NT2/D1 (cell line): ENCODE data around the gene DRC7.

Experiments
- DNase-seq: peaks from one replicate; pipeline ENCODE4 v3.0.0-alpha.2; 2011; ENCODE audit warnings: low read depth, low spot score
- H3K27me3 ChIP-seq: 2 replicates; pipeline ENCODE4 v1.6.0; 2011; ENCODE audit warnings: mild to moderate bottlenecking; ENCODE audit not compliant: insufficient read length, insufficient read depth
- H3K36me3 ChIP-seq: 2 replicates; pipeline ENCODE4 v1.6.1; 2011; ENCODE audit warnings: mild to moderate bottlenecking, low read length, mixed read lengths; ENCODE audit not compliant: insufficient read depth, insufficient read length
- H3K4me1 ChIP-seq: 2 replicates; pipeline ENCODE4 v1.5.1; 2011; ENCODE audit not compliant: insufficient read depth, insufficient read length
- H3K4me3 ChIP-seq: 2 replicates; pipeline ENCODE4 v1.5.1; 2011; ENCODE audit warnings: low read depth; ENCODE audit not compliant: insufficient read length
- H3K9ac ChIP-seq: 2 replicates; pipeline ENCODE4 v1.6.0; 2011; ENCODE audit warnings: low read depth; ENCODE audit not compliant: insufficient read length
- H3K9me3 ChIP-seq: 2 replicates; pipeline ENCODE4 v1.5.1; 2011; ENCODE audit warnings: mild to moderate bottlenecking, low read length; ENCODE audit not compliant: insufficient read depth
- SUZ12 ChIP-seq: IDR thresholded peaks from 2 replicates; pipeline ENCODE4 v1.6.1; 2011; ENCODE audit not compliant: insufficient read length, insufficient read depth; ENCODE audit errors: extremely low read depth
- YY1 ChIP-seq: IDR thresholded peaks from 2 replicates; pipeline ENCODE4 v1.6.1; 2011; ENCODE audit not compliant: insufficient read length, insufficient read depth
- ZNF274 ChIP-seq: IDR thresholded peaks from 2 replicates; pipeline ENCODE4 v1.6.1; 2011; ENCODE audit warnings: mild to moderate bottlenecking, low read depth, low read length

DRC7 gene

DNA sequence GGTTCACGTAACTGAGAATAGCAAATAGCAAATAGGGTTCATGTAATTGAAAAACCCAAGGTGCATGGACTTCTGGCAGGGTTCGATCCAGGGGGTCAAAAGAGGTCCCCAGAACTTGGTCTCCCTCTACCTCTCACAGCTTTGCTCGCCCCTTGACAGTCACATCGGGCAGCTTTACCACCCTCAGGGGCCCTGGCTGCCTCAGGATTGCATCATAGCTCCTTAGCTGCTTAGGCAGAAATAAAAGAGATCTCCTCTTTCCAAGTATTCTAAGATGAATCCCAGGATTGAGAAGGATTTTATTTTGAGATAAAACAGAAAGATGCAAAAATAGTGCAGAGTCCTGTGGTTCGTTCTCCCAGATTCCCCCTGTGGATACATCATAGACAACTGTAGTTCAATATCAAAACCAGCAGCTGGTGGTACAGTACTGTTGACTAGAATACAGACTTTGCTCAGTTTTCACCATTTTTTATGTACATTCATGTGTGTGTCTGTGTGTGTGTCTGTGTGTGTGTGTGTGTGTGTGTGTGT, 13.7 kb upstream of the DRC7 start:
- DNase-seq: no peak
- no peak for TF ChIP-seq YY1
- no peak for TF ChIP-seq SUZ12
- TF ChIP-seq ZNF274: no peak

GRCh38 chr16:57681950-57682728, 12.5 kb upstream of the DRC7 start:
- H3K9me3 ChIP-seq: no peaks in the 10 kb centered on the region
- H3K4me3 ChIP-seq: no peak overlapping the region
- no peak for DNase-seq
- H3K27me3 ChIP-seq: no peaks in the 10 kb centered on the region
- peaks cover 17% of the 10 kb centered on the region for H3K4me1 ChIP-seq
- TF ChIP-seq ZNF274 (no peak), YY1 (no peak), SUZ12 (no peak)
- H3K36me3 ChIP-seq: no peaks in the 10 kb centered on the region
- H3K9ac ChIP-seq: no peak overlapping the region

More for the DNA sequence above, 13.7 kb upstream of the DRC7 start:
- H3K27me3 ChIP-seq: no peaks in the 10 kb centered on the region
- no peaks in the 10 kb centered on the region for H3K9me3 ChIP-seq
- H3K4me1 ChIP-seq: peaks cover 23% of the 10 kb centered on the region
- H3K4me3 ChIP-seq: no peak overlapping the region
- peak overlapping the region; percentile 3 for H3K9ac ChIP-seq
- no peaks in the 10 kb centered on the region for H3K36me3 ChIP-seq

DNA sequence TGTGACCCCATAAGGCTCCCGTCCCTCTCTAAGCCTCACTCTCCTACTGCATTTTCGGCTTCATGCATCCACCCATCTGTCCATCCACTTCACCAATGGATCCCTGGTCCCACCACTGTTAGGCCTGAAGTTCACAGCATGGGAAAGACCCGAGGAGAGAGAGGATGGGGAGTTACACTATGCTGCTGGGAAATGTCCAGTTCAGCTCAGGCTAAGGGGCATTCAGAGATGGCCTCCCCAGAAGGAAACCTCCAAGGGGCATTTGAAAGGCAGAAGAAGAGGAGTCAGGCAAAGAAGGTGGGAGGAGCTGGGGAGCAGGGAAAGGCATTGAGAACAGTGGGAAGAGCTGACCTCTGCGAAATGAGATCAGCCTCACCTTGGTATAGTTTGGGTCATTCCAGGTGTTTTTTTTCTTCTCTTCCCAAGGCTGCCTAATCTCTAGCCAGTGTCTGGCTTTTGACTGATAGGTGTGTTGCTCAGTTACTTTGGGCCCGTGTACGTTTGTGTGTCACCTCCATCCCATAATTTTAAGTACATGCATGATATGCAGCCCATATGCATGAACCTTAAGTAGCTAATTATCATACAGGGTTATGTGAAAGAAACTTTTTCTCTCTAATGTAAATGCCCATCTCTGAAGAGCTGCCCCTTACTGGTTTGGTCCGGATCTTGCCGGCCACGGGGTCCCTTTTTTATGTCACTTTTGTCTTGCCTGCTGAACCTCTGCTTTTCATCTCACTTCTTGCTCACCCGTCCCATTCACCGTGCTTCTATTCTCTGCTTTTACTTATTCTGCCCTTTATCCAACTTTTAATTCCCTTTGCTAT, 11.6 kb upstream of the DRC7 start:
- no peak for DNase-seq
- Histone ChIP-seq H3K27me3 (no peaks in the 10 kb centered on the region), H3K9me3 (no peaks in the 10 kb centered on the region), H3K4me1 (peaks cover 13% of the 10 kb centered on the region), H3K4me3 (no peak overlapping the region), H3K9ac (no peak overlapping the region), H3K36me3 (no peaks in the 10 kb centered on the region)
- no peak for TF ChIP-seq SUZ12
- no peak for TF ChIP-seq YY1
- no peak for TF ChIP-seq ZNF274

DNA sequence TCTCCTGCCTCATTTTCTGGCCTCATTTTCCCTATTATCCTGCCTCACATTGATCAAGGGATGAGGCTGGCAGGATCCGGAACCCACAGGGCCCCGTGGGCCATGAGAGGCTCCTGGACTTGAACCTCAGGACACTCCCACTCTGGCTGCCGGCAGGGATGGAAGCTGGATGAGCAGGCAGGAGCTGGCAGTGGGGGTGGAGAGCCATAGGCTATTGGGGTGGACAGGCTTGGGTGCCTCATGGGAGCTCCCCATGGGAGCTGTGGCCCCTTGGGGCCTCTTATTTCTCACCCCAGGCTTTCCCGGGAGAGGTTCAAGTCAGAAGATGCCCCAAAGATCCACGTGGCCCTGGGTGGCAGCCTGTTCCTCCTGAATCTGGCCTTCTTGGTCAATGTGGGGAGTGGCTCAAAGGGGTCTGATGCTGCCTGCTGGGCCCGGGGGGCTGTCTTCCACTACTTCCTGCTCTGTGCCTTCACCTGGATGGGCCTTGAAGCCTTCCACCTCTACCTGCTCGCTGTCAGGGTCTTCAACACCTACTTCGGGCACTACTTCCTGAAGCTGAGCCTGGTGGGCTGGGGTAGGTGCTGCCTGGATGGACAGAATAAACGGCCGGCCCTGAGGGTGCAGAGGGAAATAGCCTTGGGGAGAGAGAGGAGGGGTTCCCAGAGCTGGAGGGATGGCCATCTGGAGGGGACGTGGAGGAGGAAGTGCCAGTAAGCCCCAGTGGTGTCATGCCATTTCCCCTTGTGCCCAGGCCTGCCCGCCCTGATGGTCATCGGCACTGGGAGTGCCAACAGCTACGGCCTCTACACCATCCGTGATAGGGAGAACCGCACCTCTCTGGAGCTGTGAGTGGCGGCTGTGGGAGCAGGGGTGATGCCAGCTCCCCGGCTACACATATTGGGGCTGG, 10.7 kb upstream of the DRC7 start:
- Histone ChIP-seq H3K4me3 (no peak overlapping the region), H3K27me3 (no peaks in the 10 kb centered on the region), H3K4me1 (peaks cover 14% of the 10 kb centered on the region), H3K9ac (peak overlapping the region; percentile 3), H3K9me3 (no peaks in the 10 kb centered on the region), H3K36me3 (no peaks in the 10 kb centered on the region)
- no peak for TF ChIP-seq YY1
- no peak for TF ChIP-seq SUZ12
- no peak for TF ChIP-seq ZNF274
- no peak for DNase-seq

- H3K4me1 ChIP-seq: peaks cover 23% of the 10 kb centered on the region
Measured at GRCh38 chr16:57684626-57685358, 9.8 kb upstream of the DRC7 start.

DNA sequence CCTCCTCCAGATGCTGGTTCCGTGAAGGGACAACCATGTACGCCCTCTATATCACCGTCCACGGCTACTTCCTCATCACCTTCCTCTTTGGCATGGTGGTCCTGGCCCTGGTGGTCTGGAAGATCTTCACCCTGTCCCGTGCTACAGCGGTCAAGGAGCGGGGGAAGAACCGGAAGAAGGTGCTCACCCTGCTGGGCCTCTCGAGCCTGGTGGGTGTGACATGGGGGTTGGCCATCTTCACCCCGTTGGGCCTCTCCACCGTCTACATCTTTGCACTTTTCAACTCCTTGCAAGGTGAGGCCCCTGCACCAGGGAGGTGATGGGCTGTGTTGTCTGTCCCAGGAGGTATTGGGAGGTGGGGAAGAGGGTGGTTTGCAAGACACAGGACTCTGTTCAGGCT, 9.0 kb upstream of the DRC7 start:
- H3K36me3 ChIP-seq: no peaks in the 10 kb centered on the region
- no peak overlapping the region for H3K9ac ChIP-seq
- peaks cover 22% of the 10 kb centered on the region for H3K4me1 ChIP-seq
- DNase-seq: no peak
- no peaks in the 10 kb centered on the region for H3K27me3 ChIP-seq
- no peak overlapping the region for H3K4me3 ChIP-seq
- no peaks in the 10 kb centered on the region for H3K9me3 ChIP-seq
- TF ChIP-seq ZNF274: no peak
- no peak for TF ChIP-seq YY1
- no peak for TF ChIP-seq SUZ12

More at GRCh38 chr16:57684626-57685358, 9.8 kb upstream of the DRC7 start:
- no peak for DNase-seq
- Histone ChIP-seq H3K9ac (no peak overlapping the region), H3K9me3 (no peaks in the 10 kb centered on the region), H3K36me3 (no peaks in the 10 kb centered on the region), H3K27me3 (no peaks in the 10 kb centered on the region), H3K4me3 (no peak overlapping the region)
- TF ChIP-seq SUZ12 (no peak), YY1 (no peak), ZNF274 (no peak)
